LNCAP (cell line): ENCODE measurements around the gene PLK5.

ENCODE experiments used
- CTCF ChIP-seq: fragments of 450-650 bp; IDR thresholded peaks from 2 replicates; pipeline ENCODE4 v1.5.1; 2017; ENCODE audit warnings: mild to moderate bottlenecking

The PLK5 gene

GRCh38 chr19:1527650-1528309 lies 3.9 kb downstream of the PLK5 start:
- TF ChIP-seq CTCF = no peak

DNA sequence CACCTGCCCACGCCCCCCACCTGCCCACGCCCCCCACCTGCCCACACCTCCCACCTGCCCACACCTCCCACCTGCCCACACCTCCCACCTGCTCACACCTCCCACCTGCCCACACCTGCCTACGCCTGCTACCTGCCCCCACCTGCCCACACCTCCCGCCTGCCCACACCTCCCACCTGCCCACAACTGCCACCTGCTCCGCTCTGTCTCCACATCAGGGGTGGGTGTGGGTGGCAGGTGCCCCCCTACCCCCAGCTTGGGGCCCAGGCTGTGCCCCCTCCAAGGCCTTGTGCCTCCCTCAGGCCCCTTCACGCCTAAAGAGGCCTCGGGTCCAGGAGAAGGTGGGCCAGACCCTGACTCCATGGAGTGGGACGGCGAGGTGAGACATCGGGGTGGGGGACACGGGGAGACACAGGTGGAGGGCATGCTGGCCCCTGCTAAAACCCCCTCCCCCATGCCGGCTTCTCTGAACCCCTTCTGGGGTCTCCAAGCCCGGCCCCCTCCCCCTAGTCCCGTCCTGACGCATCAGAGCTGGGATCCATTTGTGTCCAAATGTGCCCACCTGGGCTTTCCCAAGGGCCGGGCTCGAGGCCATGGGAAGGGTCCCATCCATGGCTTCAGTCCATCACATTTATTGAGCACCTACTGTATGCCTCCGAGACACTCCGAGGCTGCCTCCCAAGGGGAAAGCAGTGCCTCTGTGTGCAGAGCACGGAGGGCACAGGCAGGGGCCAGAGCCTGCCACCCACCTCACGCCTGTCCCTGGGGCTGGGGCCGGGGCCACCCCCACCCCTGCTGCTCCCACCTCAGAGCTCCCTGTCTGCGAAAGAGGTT lies 4.9 kb downstream of the PLK5 start:
- no peak for TF ChIP-seq CTCF

DNA sequence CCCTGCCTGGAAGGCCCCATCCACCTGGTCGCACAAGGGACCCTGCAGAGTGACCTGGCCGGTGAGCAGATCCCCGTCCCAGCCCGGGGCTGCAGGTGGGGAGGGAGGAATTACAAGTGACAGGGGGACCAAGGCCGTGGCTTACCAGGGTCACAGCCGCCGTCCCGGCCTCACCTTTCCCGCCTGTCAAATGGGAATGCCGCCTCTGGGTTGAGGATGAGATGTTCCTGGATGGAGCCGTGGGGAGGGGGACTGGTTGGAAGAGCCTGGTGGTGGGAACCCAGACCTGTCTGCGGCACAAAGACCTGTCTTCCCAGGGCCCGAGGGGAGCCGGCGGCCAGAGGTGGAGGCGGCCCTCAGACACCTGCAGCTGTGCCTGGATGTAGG lies 5.5 kb downstream of the PLK5 start:
- TF ChIP-seq CTCF = no peak

- no peak for TF ChIP-seq CTCF
These were observed 7.7 kb downstream of the PLK5 start for GRCh38 chr19:1531587-1531986.

DNA sequence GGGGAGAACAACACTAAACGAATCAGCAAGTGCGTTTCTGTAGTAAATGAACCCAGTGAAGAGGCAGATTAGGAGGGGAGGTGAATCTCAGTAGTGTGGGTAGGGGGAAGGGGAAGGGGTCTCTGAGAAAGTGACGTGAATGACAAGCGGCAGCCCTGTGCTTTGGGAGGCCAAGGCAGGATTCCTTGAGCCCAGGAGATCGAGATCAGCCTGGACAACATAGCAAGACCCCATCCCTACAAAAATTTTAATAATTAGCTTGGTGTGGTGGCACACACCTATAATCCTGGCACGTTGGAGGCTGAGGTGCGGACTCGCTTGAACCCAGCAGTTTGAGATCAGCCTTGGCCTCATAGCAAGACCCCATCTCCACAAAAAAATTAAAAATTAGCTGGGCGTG lies 8.1 kb downstream of the PLK5 start:
- TF ChIP-seq CTCF = no peak

DNA sequence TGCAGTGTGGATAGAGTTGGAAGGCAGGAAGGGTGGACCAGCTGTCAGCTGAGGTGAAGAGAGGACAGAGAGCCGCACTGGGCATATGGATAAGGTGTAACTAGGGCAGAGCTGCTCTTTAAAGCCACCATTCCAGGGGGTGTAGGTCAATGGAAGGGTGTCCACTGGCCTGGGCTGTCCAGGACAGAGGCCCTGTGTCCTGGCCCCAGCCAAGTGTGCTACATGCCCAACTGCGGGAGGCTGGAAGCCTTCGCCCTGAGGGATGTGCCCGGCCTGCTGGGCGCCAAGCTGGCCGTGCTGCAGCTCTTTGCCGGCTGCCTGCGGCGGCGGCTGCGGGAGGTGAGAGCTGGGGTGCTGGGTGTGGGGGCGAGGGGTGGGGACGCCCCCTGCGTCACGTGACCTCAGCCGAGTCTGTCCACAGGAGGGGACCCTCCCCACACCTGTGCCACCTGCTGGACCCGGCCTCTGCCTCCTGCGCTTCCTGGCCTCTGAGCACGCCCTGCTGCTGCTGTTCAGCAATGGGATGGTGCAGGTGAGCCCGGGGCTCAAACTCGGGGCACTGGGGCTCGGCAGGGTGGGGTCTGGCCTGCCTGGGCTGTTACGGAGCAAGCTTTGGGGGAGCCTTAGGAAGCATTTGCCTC lies 9.8 kb downstream of the PLK5 start:
- no peak for TF ChIP-seq CTCF

GRCh38 chr19:1534972-1535371 lies 11.1 kb downstream of the PLK5 start:
- no peak for TF ChIP-seq CTCF
